GM18868 (cell line): Measurements from ENCODE around the gene SLC22A5.
"Not testable (repeated sequence)": the region's sequence is repeated elsewhere in the genome, so short reads cannot be mapped to it uniquely, and the experiment has no call there.

ENCODE experiments used
- ATAC-seq: cut with Tn5 transposase; IDR thresholded peaks from one replicate; pipeline ENCODE4 v1.9.1; 2021; ENCODE audit warnings: mild to moderate bottlenecking, moderate library complexity; ENCODE audit not compliant: unreplicated experiment

Gene SLC22A5

GRCh38 chr5:132425975-132426524 lies 56.5 kb downstream of the SLC22A5 start:
- ATAC-seq = peak; percentile 4

GRCh38 chr5:132426525-132427138 lies 57.1 kb downstream of the SLC22A5 start:
- peak; percentile 31 for ATAC-seq

GRCh38 chr5:132427281-132428146 lies 58.0 kb downstream of the SLC22A5 start:
- ATAC-seq = no peak

GRCh38 chr5:132428147-132428482 lies 58.6 kb downstream of the SLC22A5 start:
- no peak for ATAC-seq

GRCh38 chr5:132428484-132429462 lies 59.3 kb downstream of the SLC22A5 start:
- ATAC-seq = no peak

GRCh38 chr5:132429463-132430440 lies 60.2 kb downstream of the SLC22A5 start:
- no peak for ATAC-seq

- ATAC-seq = no peak
These were observed 61.2 kb downstream of the SLC22A5 start for GRCh38 chr5:132430746-132431145.

- ATAC-seq = no peak
These were observed 62.1 kb downstream of the SLC22A5 start for GRCh38 chr5:132431632-132432031.

GRCh38 chr5:132433141-132433540 lies 63.6 kb downstream of the SLC22A5 start:
- no peak for ATAC-seq

- ATAC-seq = no peak
These were observed 65.1 kb downstream of the SLC22A5 start for GRCh38 chr5:132434416-132435286.

- ATAC-seq = no peak
These were observed 65.9 kb downstream of the SLC22A5 start for GRCh38 chr5:132435447-132435846.

GRCh38 chr5:132435886-132436285 lies 66.4 kb downstream of the SLC22A5 start:
- no peak for ATAC-seq

- ATAC-seq = no peak
These were observed 67.4 kb downstream of the SLC22A5 start for GRCh38 chr5:132436936-132437335.

- peak; percentile 94 for ATAC-seq
These were observed 68.2 kb downstream of the SLC22A5 start for GRCh38 chr5:132437604-132438266.

GRCh38 chr5:132438267-132438645 lies 68.7 kb downstream of the SLC22A5 start:
- not testable (repeated sequence) for ATAC-seq

GRCh38 chr5:132438917-132439316 lies 69.4 kb downstream of the SLC22A5 start:
- ATAC-seq = no peak

- no peak for ATAC-seq
These were observed 70.1 kb downstream of the SLC22A5 start for GRCh38 chr5:132439521-132440089.

- no peak for ATAC-seq
These were observed 74.6 kb downstream of the SLC22A5 start for GRCh38 chr5:132444061-132444460.
